ENCODE measurements around the gene ZNF568.

DNA sequence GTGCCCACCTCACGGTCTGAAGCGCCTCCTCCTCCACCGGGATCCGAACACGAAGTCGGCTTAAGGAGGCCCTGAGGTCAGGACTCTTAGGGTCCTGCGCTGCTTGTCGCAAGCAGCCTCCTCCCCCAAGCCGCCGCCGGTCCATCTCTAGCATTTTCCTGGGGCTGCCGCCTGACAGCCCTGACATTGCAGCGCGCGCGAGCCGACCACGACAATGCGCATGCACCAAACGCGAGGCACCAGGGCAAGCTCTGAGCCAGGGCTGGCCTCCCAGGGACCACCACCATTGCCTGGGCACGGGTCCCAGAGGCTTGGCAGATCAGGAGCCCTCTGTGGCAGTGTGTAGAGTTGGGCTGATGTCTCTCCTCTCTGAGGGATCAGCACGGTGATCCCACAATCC lies 98.3 kb downstream of the ZNF568 start:
- no peak for TF ChIP-seq POLR2A (IDR thresholded peaks at IDR 0.05)
- no peak for TF ChIP-seq CTCF (IDR thresholded peaks at IDR 0.05)
